Measurements from ENCODE around the gene POGK. TPM values are rescaled to one million over a fixed set of nuclear protein-coding genes. Genes with fewer than 3 reads are reported as not detected.

The POGK gene
- total RNA-seq, 1 donor from 2014 or later, result 44.2 TPM

DNA sequence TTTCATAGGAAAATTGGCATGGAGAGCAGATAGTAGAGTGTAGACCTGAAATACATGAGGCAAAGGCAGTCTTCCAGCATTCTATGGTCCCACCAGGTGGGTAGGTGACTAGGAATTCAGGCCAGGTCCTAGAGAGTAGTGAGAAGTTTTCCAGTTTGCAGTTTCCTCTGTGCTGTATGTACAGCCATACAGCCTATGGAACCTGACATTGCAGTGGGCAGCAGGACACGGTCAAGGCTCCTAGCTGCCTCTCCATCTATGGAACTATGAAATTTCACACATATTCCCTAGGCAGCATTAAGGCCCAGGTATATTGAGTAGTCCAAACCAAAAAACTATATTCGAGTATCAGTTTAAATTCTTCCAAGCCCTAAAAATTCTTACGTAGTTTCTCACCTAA lies 16.3 kb downstream of the POGK start:
- peaks cover 49% of the 10 kb centered on the region for H3K36me3 ChIP-seq (ENCODE audit: insufficient read depth, low read length)
- Mint-ChIP-seq H3K36me3 (ENCODE audit: low read depth, unreplicated experiment) (peaks cover 20% of the 10 kb centered on the region), H3K27ac (ENCODE audit: unreplicated experiment) (no peak overlapping the region)

DNA sequence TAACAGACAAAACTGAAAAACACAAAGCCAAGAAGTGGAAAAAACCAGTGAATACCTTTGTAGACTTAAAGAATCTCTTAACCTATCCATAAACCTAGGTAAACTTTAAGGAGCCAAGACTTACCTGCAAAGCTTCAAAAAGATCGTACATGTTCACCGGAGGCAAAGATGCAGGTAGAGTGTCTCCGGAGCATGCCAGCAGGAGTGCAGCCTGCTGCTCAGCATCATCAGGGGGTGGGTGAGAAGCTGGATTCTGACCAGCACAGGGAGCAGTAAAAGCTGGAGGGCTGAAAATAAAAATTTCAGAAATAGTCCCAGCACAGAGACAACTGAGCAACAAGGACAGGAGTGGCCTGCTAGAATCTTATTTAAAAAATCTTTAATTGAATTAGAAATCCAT lies 18.7 kb downstream of the POGK start:
- TF ChIP-seq EZH2 (IDR thresholded peaks at IDR 0.05; ENCODE audit: insufficient read depth, low read length) (no peak), CTCF (IDR thresholded peaks at IDR 0.05; ENCODE audit: insufficient read depth, low read depth, low read length) (no peak)

More for the DNA sequence above, 16.3 kb downstream of the POGK start:
- TF ChIP-seq CTCF (IDR thresholded peaks at IDR 0.05; ENCODE audit: insufficient read depth, low read depth, low read length), result no peak
- no peak for TF ChIP-seq EZH2 (IDR thresholded peaks at IDR 0.05; ENCODE audit: insufficient read depth, low read length)
- no peak for FAIRE-seq
- Histone ChIP-seq H3K27ac (ENCODE audit: low read depth, low read length) (no peak overlapping the region), H3K27me3 (ENCODE audit: insufficient read depth, low read length) (no peaks in the 10 kb centered on the region), H3K4me2 (ENCODE audit: low read length) (no peak overlapping the region), H3K9me3 (ENCODE audit: insufficient read depth, low read depth, low read length) (no peaks in the 10 kb centered on the region), H4K20me1 (ENCODE audit: insufficient read depth, low read length) (peaks cover 50% of the 10 kb centered on the region), H2AFZ (ENCODE audit: low read depth, low read length) (no peak overlapping the region), H3K4me1 (ENCODE audit: insufficient read depth, low read length) (no peaks in the 10 kb centered on the region), H3K79me2 (ENCODE audit: insufficient read depth, low read length) (peaks cover 13% of the 10 kb centered on the region), H3K4me3 (ENCODE audit: insufficient read depth, low read depth, low read length) (no peak overlapping the region), H3K9ac (ENCODE audit: low read length) (no peak overlapping the region)
- no peak for DNase-seq (ENCODE audit: low read depth)
- H3K4me1 Mint-ChIP-seq (ENCODE audit: low read depth, unreplicated experiment), result peaks cover 7% of the 10 kb centered on the region
- H3K9me3 Mint-ChIP-seq (ENCODE audit: unreplicated experiment), result no peaks in the 10 kb centered on the region
- H3K4me3 Mint-ChIP-seq (ENCODE audit: unreplicated experiment), result no peak overlapping the region
- H3K27me3 Mint-ChIP-seq (ENCODE audit: low read depth, unreplicated experiment), result no peaks in the 10 kb centered on the region

GRCh38 chr1:166858726-166859419 lies 19.6 kb downstream of the POGK start:
- peaks cover 7% of the 10 kb centered on the region for H3K36me3 Mint-ChIP-seq (ENCODE audit: low read depth, unreplicated experiment)
- Histone ChIP-seq H3K79me2 (ENCODE audit: insufficient read depth, low read length) (peaks cover 3% of the 10 kb centered on the region), H3K4me3 (ENCODE audit: insufficient read depth, low read depth, low read length) (no peak overlapping the region), H3K27me3 (ENCODE audit: insufficient read depth, low read length) (no peaks in the 10 kb centered on the region), H3K9ac (ENCODE audit: low read length) (no peak overlapping the region), H3K4me2 (ENCODE audit: low read length) (no peak overlapping the region), H3K27ac (ENCODE audit: low read depth, low read length) (no peak overlapping the region), H3K36me3 (ENCODE audit: insufficient read depth, low read length) (peaks cover 37% of the 10 kb centered on the region), H2AFZ (ENCODE audit: low read depth, low read length) (no peak overlapping the region), H3K4me1 (ENCODE audit: insufficient read depth, low read length) (no peaks in the 10 kb centered on the region), H3K9me3 (ENCODE audit: insufficient read depth, low read depth, low read length) (no peaks in the 10 kb centered on the region), H4K20me1 (ENCODE audit: insufficient read depth, low read length) (peaks cover 26% of the 10 kb centered on the region)
- H3K27me3 Mint-ChIP-seq (ENCODE audit: low read depth, unreplicated experiment), result no peaks in the 10 kb centered on the region
- FAIRE-seq (no peak), DNase-seq (ENCODE audit: low read depth) (no peak)
- TF ChIP-seq EZH2 (IDR thresholded peaks at IDR 0.05; ENCODE audit: insufficient read depth, low read length) (no peak), CTCF (IDR thresholded peaks at IDR 0.05; ENCODE audit: insufficient read depth, low read depth, low read length) (no peak)
- H3K4me1 Mint-ChIP-seq (ENCODE audit: low read depth, unreplicated experiment), result peaks cover 6% of the 10 kb centered on the region
- H3K27ac Mint-ChIP-seq (ENCODE audit: unreplicated experiment), result no peak overlapping the region
- H3K4me3 Mint-ChIP-seq (ENCODE audit: unreplicated experiment), result no peak overlapping the region
- no peaks in the 10 kb centered on the region for H3K9me3 Mint-ChIP-seq (ENCODE audit: unreplicated experiment)

More for the DNA sequence above, 18.7 kb downstream of the POGK start:
- Histone ChIP-seq H3K27me3 (ENCODE audit: insufficient read depth, low read length) (no peaks in the 10 kb centered on the region), H3K4me1 (ENCODE audit: insufficient read depth, low read length) (no peaks in the 10 kb centered on the region), H3K4me3 (ENCODE audit: insufficient read depth, low read depth, low read length) (no peak overlapping the region), H4K20me1 (ENCODE audit: insufficient read depth, low read length) (peaks cover 33% of the 10 kb centered on the region), H3K4me2 (ENCODE audit: low read length) (no peak overlapping the region), H3K9ac (ENCODE audit: low read length) (no peak overlapping the region), H3K27ac (ENCODE audit: low read depth, low read length) (no peak overlapping the region), H2AFZ (ENCODE audit: low read depth, low read length) (no peak overlapping the region), H3K36me3 (ENCODE audit: insufficient read depth, low read length) (peaks cover 44% of the 10 kb centered on the region), H3K9me3 (ENCODE audit: insufficient read depth, low read depth, low read length) (no peaks in the 10 kb centered on the region), H3K79me2 (ENCODE audit: insufficient read depth, low read length) (peaks cover 3% of the 10 kb centered on the region)
- Mint-ChIP-seq H3K27ac (ENCODE audit: unreplicated experiment) (no peak overlapping the region), H3K9me3 (ENCODE audit: unreplicated experiment) (no peaks in the 10 kb centered on the region), H3K4me3 (ENCODE audit: unreplicated experiment) (no peak overlapping the region), H3K4me1 (ENCODE audit: low read depth, unreplicated experiment) (peaks cover 6% of the 10 kb centered on the region), H3K27me3 (ENCODE audit: low read depth, unreplicated experiment) (no peaks in the 10 kb centered on the region), H3K36me3 (ENCODE audit: low read depth, unreplicated experiment) (peaks cover 8% of the 10 kb centered on the region)
- no peak for DNase-seq (ENCODE audit: low read depth)
- FAIRE-seq, result no peak
